ENCODE results near the gene ATP11A. TPM values are rescaled to one million over a fixed set of nuclear protein-coding genes. Genes with fewer than 3 reads are reported as not detected.

The ATP11A gene
- total RNA-seq, 1 donor from 2014 or later = 6.1 TPM

- no peak for FAIRE-seq
- H3K4me3 ChIP-seq (ENCODE audit: low read depth, low read length) = no peak overlapping the region
- no peaks in the 10 kb centered on the region for H3K27me3 ChIP-seq (ENCODE audit: control insufficient read depth, insufficient read depth, low read length)
- peak; percentile 13 for DNase-seq (ENCODE audit: low read depth)
- no peaks in the 10 kb centered on the region for H3K36me3 ChIP-seq (ENCODE audit: control insufficient read depth, insufficient read depth, low read length)
- TF ChIP-seq CTCF (IDR thresholded peaks at IDR 0.05; ENCODE audit: insufficient read depth, low read length, severe bottlenecking) = no peak
Measured at GRCh38 chr13:112664501-112665203, 25.2 kb upstream of the ATP11A start.

- DNase-seq (ENCODE audit: low read depth) = no peak
- H3K4me3 ChIP-seq (ENCODE audit: low read depth, low read length) = no peak overlapping the region
- H3K27me3 ChIP-seq (ENCODE audit: control insufficient read depth, insufficient read depth, low read length) = no peaks in the 10 kb centered on the region
- no peak for FAIRE-seq
- no peak for TF ChIP-seq CTCF (IDR thresholded peaks at IDR 0.05; ENCODE audit: insufficient read depth, low read length, severe bottlenecking)
- no peaks in the 10 kb centered on the region for H3K36me3 ChIP-seq (ENCODE audit: control insufficient read depth, insufficient read depth, low read length)
Measured at GRCh38 chr13:112668924-112669323, 20.9 kb upstream of the ATP11A start.

- no peak for DNase-seq (ENCODE audit: low read depth)
- H3K36me3 ChIP-seq (ENCODE audit: control insufficient read depth, insufficient read depth, low read length) = no peaks in the 10 kb centered on the region
- TF ChIP-seq CTCF (IDR thresholded peaks at IDR 0.05; ENCODE audit: insufficient read depth, low read length, severe bottlenecking) = no peak
- H3K27me3 ChIP-seq (ENCODE audit: control insufficient read depth, insufficient read depth, low read length) = no peaks in the 10 kb centered on the region
- FAIRE-seq = peak; percentile 43
- no peak overlapping the region for H3K4me3 ChIP-seq (ENCODE audit: low read depth, low read length)
Measured at GRCh38 chr13:112669881-112670499, 19.8 kb upstream of the ATP11A start.

- Histone ChIP-seq H3K4me3 (ENCODE audit: low read depth, low read length) (no peak overlapping the region), H3K27me3 (ENCODE audit: control insufficient read depth, insufficient read depth, low read length) (no peaks in the 10 kb centered on the region), H3K36me3 (ENCODE audit: control insufficient read depth, insufficient read depth, low read length) (no peaks in the 10 kb centered on the region)
- FAIRE-seq (no peak), DNase-seq (ENCODE audit: low read depth) (no peak)
- TF ChIP-seq CTCF (IDR thresholded peaks at IDR 0.05; ENCODE audit: insufficient read depth, low read length, severe bottlenecking) = no peak
Measured at GRCh38 chr13:112670864-112671263, 19.0 kb upstream of the ATP11A start.

GRCh38 chr13:112671359-112671758 lies 18.5 kb upstream of the ATP11A start:
- no peak for TF ChIP-seq CTCF (IDR thresholded peaks at IDR 0.05; ENCODE audit: insufficient read depth, low read length, severe bottlenecking)
- no peaks in the 10 kb centered on the region for H3K36me3 ChIP-seq (ENCODE audit: control insufficient read depth, insufficient read depth, low read length)
- no peak for DNase-seq (ENCODE audit: low read depth)
- no peak for FAIRE-seq
- no peak overlapping the region for H3K4me3 ChIP-seq (ENCODE audit: low read depth, low read length)
- no peaks in the 10 kb centered on the region for H3K27me3 ChIP-seq (ENCODE audit: control insufficient read depth, insufficient read depth, low read length)
